ENCODE results near the gene FAHD1. TPM values are rescaled to one million over a fixed set of nuclear protein-coding genes. Genes with fewer than 3 reads are reported as not detected.

Gene FAHD1
- total and polyA plus RNA-seq, 2 donors (not counting 1 experiment from before 2014, with no cell fraction given) = 28.3 to 78.3 TPM

- Histone ChIP-seq H4K20me1 (ENCODE audit: control insufficient read depth, extremely low read depth, insufficient read depth, low read length) (no peaks in the 10 kb centered on the region), H3K36me3 (ENCODE audit: control insufficient read depth, insufficient read depth, low read length) (no peaks in the 10 kb centered on the region), H3K27ac (ENCODE audit: insufficient read depth, low read length) (no peak overlapping the region), H3K9ac (ENCODE audit: insufficient read depth, low read length) (no peak overlapping the region), H3K27me3 (ENCODE audit: control insufficient read depth, insufficient read depth, low read length) (peaks cover 2% of the 10 kb centered on the region), H3K4me1 (ENCODE audit: control insufficient read depth, extremely low read depth, insufficient read depth, low read length) (no peaks in the 10 kb centered on the region), H3K9me3 (ENCODE audit: control insufficient read depth, insufficient read depth, low read depth, low read length) (no peaks in the 10 kb centered on the region), H3K4me2 (ENCODE audit: extremely low read depth, insufficient read depth, low read length) (no peak overlapping the region), H3K79me2 (ENCODE audit: control insufficient read depth, insufficient read depth, low read length) (no peaks in the 10 kb centered on the region), H3K4me3 (replicated peaks in 1 of 4; ENCODE audit: control extremely low read depth in 1 of 4, insufficient read depth in 1 of 4, low read depth in 3 of 4, low read length in 4 of 4) (no peak overlapping the region), H2AFZ (ENCODE audit: low read length) (no peak overlapping the region)
- DNase-seq (ENCODE audit: low read depth in 2 of 2) = no peak
- TF ChIP-seq, protein P1, sequence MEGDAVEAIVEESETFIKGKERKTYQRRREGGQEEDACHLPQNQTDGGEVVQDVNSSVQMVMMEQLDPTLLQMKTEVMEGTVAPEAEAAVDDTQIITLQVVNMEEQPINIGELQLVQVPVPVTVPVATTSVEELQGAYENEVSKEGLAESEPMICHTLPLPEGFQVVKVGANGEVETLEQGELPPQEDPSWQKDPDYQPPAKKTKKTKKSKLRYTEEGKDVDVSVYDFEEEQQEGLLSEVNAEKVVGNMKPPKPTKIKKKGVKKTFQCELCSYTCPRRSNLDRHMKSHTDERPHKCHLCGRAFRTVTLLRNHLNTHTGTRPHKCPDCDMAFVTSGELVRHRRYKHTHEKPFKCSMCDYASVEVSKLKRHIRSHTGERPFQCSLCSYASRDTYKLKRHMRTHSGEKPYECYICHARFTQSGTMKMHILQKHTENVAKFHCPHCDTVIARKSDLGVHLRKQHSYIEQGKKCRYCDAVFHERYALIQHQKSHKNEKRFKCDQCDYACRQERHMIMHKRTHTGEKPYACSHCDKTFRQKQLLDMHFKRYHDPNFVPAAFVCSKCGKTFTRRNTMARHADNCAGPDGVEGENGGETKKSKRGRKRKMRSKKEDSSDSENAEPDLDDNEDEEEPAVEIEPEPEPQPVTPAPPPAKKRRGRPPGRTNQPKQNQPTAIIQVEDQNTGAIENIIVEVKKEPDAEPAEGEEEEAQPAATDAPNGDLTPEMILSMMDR (conservative IDR thresholded peaks at IDR 0.05 in 1 of 2, IDR thresholded peaks at IDR 0.05 in 1 of 2; ENCODE audit: low read depth in 1 of 2, low read length in 2 of 2) = no peak
- no peak for TF ChIP-seq EZH2 (IDR thresholded peaks at IDR 0.05; ENCODE audit: low read length, missing control alignments)
Measured at GRCh38 chr16:1845985-1846384, 19.0 kb downstream of the FAHD1 start.

DNA sequence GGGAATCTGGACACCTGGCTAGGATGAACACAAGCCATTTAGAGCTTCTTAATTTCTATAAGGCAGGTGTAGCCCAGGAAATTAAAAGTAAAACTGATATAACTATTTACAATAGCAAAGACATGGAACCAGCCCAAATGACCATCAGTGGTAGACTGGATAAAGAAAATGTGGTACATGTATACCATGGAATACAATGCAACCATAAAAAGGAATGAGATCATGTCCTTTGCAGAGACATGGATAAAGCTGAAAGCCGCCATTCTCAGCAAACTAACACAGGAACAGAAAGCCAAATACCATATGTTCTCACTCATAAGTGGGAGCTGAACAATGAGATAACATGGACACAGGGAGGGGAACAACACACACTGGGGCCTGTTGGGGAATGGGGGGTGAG is 19.4 kb downstream of the FAHD1 start:
- Histone ChIP-seq H3K9me3 (ENCODE audit: control insufficient read depth, insufficient read depth, low read depth, low read length) (no peaks in the 10 kb centered on the region), H3K4me2 (ENCODE audit: extremely low read depth, insufficient read depth, low read length) (no peak overlapping the region), H3K9ac (ENCODE audit: insufficient read depth, low read length) (no peak overlapping the region), H3K27ac (ENCODE audit: insufficient read depth, low read length) (no peak overlapping the region), H3K4me1 (ENCODE audit: control insufficient read depth, extremely low read depth, insufficient read depth, low read length) (no peaks in the 10 kb centered on the region), H3K4me3 (replicated peaks in 1 of 4; ENCODE audit: control extremely low read depth in 1 of 4, insufficient read depth in 1 of 4, low read depth in 3 of 4, low read length in 4 of 4) (no peak overlapping the region), H4K20me1 (ENCODE audit: control insufficient read depth, extremely low read depth, insufficient read depth, low read length) (no peaks in the 10 kb centered on the region), H3K27me3 (ENCODE audit: control insufficient read depth, insufficient read depth, low read length) (peaks cover 4% of the 10 kb centered on the region), H3K79me2 (ENCODE audit: control insufficient read depth, insufficient read depth, low read length) (no peaks in the 10 kb centered on the region), H3K36me3 (ENCODE audit: control insufficient read depth, insufficient read depth, low read length) (no peaks in the 10 kb centered on the region), H2AFZ (ENCODE audit: low read length) (no peak overlapping the region)
- TF ChIP-seq, protein P1 (conservative IDR thresholded peaks at IDR 0.05 in 1 of 2, IDR thresholded peaks at IDR 0.05 in 1 of 2; ENCODE audit: low read depth in 1 of 2, low read length in 2 of 2) = no peak
- no peak for TF ChIP-seq EZH2 (IDR thresholded peaks at IDR 0.05; ENCODE audit: low read length, missing control alignments)
- no peak for DNase-seq (ENCODE audit: low read depth in 2 of 2)

GRCh38 chr16:1850981-1851380 is 24.0 kb downstream of the FAHD1 start:
- TF ChIP-seq, protein P1 (conservative IDR thresholded peaks at IDR 0.05 in 1 of 2, IDR thresholded peaks at IDR 0.05 in 1 of 2; ENCODE audit: low read depth in 1 of 2, low read length in 2 of 2) = no peak
- TF ChIP-seq EZH2 (IDR thresholded peaks at IDR 0.05; ENCODE audit: low read length, missing control alignments) = no peak
- no peak for DNase-seq (ENCODE audit: low read depth in 2 of 2)
- no peak overlapping the region for H3K4me3 ChIP-seq (replicated peaks in 1 of 4; ENCODE audit: control extremely low read depth in 1 of 4, insufficient read depth in 1 of 4, low read depth in 3 of 4, low read length in 4 of 4)
- H3K9ac ChIP-seq (ENCODE audit: insufficient read depth, low read length) = no peak overlapping the region
- H4K20me1 ChIP-seq (ENCODE audit: control insufficient read depth, extremely low read depth, insufficient read depth, low read length) = no peaks in the 10 kb centered on the region
- no peak overlapping the region for H2AFZ ChIP-seq (ENCODE audit: low read length)
- peaks cover 15% of the 10 kb centered on the region for H3K27me3 ChIP-seq (ENCODE audit: control insufficient read depth, insufficient read depth, low read length)
- H3K27ac ChIP-seq (ENCODE audit: insufficient read depth, low read length) = no peak overlapping the region
- H3K4me2 ChIP-seq (ENCODE audit: extremely low read depth, insufficient read depth, low read length) = no peak overlapping the region
- H3K4me1 ChIP-seq (ENCODE audit: control insufficient read depth, extremely low read depth, insufficient read depth, low read length) = no peaks in the 10 kb centered on the region
- no peaks in the 10 kb centered on the region for H3K79me2 ChIP-seq (ENCODE audit: control insufficient read depth, insufficient read depth, low read length)
- H3K9me3 ChIP-seq (ENCODE audit: control insufficient read depth, insufficient read depth, low read depth, low read length) = no peaks in the 10 kb centered on the region
- no peaks in the 10 kb centered on the region for H3K36me3 ChIP-seq (ENCODE audit: control insufficient read depth, insufficient read depth, low read length)
